Ovary (tissue), 9 donors: ENCODE data around the gene PCDHGA1. TPM values are rescaled to one million over a fixed set of nuclear protein-coding genes. Genes with fewer than 3 reads are reported as not detected.
"Not testable (repeated sequence)": the region's sequence is repeated elsewhere in the genome, so short reads cannot be mapped to it uniquely, and the experiment has no call there.

Experiments
- DNase-seq, 5 donors: peaks; one replicate each; pipeline ENCODE4 v3.0.0-alpha.2; 2019 to 2020
- H3K27ac ChIP-seq, 2 donors: fragments of 200-600 bp; one replicate each; pipeline versions ENCODE4 v1.5.1 to v1.8.0; 2019 to 2022
- H3K27me3 ChIP-seq: fragments of 200-600 bp; one replicate; pipeline ENCODE4 v1.8.0; 2022
- H3K36me3 ChIP-seq: fragments of 200-600 bp; sonication (generic); one replicate; pipeline ENCODE4 v1.5.1; 2019
- H3K4me1 ChIP-seq: one replicate; pipeline ENCODE4 v1.8.1; 2013; ENCODE audit warnings: mild to moderate bottlenecking, moderate library complexity; ENCODE audit not compliant: insufficient read depth
- H3K4me3 ChIP-seq: fragments of 200-600 bp; sonication (generic); one replicate; pipeline ENCODE4 v1.5.1; 2017
- H3K9me3 ChIP-seq, 2 donors: fragments of 200-600 bp in 1 of 2; sonication (generic) in 1 of 2; one replicate each; pipeline versions ENCODE4 v1.5.1 to v1.8.1; 2013 to 2019; ENCODE audit warnings: mild to moderate bottlenecking in 1 of 2, moderate library complexity in 1 of 2
- CTCF ChIP-seq, 3 donors: fragments of 450-650 bp in 2 of 3; fragments of 200-600 bp in 1 of 3; IDR thresholded peaks; one replicate each; pipeline versions ENCODE4 v1.5.1 to v1.8.0; 2016 to 2022; ENCODE audit warnings: antibody characterized with exemption in 3 of 3, mild to moderate bottlenecking in 1 of 3
- EP300 ChIP-seq: sonication (generic); formaldehyde crosslinking; IDR thresholded peaks from one replicate; pipeline ENCODE4 v1.6.1; 2017; ENCODE audit warnings: antibody characterized with exemption
- POLR2A ChIP-seq: fragments of 450-650 bp; IDR thresholded peaks from one replicate; pipeline ENCODE4 v1.6.1; 2017; ENCODE audit warnings: antibody characterized with exemption, mild to moderate bottlenecking, moderate library complexity
- WGBS, 3 donors: extraction: QIAGEN DNeasy Blood & Tissue Kit in 1 of 3; methylation state at CpG; one replicate each; pipeline versions ENCODE4 v1.1.5 to v1.1.7; 2013 to 2017; 5-methylcytosine and 5-hydroxymethylcytosine counted together
- intact Hi-C, 4 donors: fragments of 100-400 bp; cut with DNase I; formaldehyde crosslinking; loops; one replicate each; pipeline versions ENCODE4 v1.11.0 to v1.15.1; 2022 to 2023
- polyA plus RNA-seq, 2 donors: library from polyadenylated mRNA; stranded (reverse); fragments of 200-250 nt in 1 of 2; fragments of 350-450 nt in 1 of 2; fragmentation: Illumina TruSeq in 1 of 2; extraction: RNeasy Lipid Tissue Mini Kit (QIAGEN cat#74804) in 1 of 2; gene quantifications; one replicate each; pipeline ENCODE4 v1.2.3, GENCODE V29; 2013 to 2014
- total RNA-seq, 7 donors: library from RNA; depleted of rRNA in 2 of 7; stranded (reverse); fragments of >200 nt in 2 of 7; fragmentation: NEBNext Ultra II Directional in 3 of 7; extraction: Animal tissue kit (Norgen Biotek cat#: 25700) in 3 of 7; gene quantifications; one replicate each; pipeline versions ENCODE4 v1.1.0 to v1.2.4, GENCODE V29; 2016 to 2023
- donor health status: DM: no; HTN: no; CAD: no; lungs with moderate emphysema.
- donor health status: DM: no; HTN: no; CAD: no.
- donor health status: Bipolar disorder and iron deficiency.
- donor health status: DM: yes; HTN: yes; CAD: no.
- donor health status: DM: no; HTN: no; CAD: no.
- donor health status: DM: yes; HTN: yes; CAD: no.

PCDHGA1 gene
- total and polyA plus RNA-seq, 9 donors, result 0.29 to 2.8 (median 0.94) TPM

- Histone ChIP-seq H3K27me3 (no peaks in the 10 kb centered on the region), H3K9me3 (peaks cover 15 to 61% of the 10 kb centered on the region in 2 donors), H3K36me3 (no peaks in the 10 kb centered on the region), H3K4me3 (no peak overlapping the region), H3K4me1 (no peaks in the 10 kb centered on the region), H3K27ac (no peak overlapping the region)
- TF ChIP-seq CTCF (IDR thresholded peaks at IDR 0.05), result no peak
- TF ChIP-seq POLR2A, result no peak
- TF ChIP-seq EP300, result no peak
- intact Hi-C loops, result loop anchor here in 2 of 4 donors (1.0 to 10.0 kb wide), 2 partner anchors 8 to 165 kb away; no protein-coding TSS in a partner anchor
- WGBS, 3 donors, result 30 to 46% (median 32%) methylated on average over 50 to 77 of the region's 77 CpGs
- DNase-seq, result no peak
Measured at GRCh38 chr5:141389153-141390042, 59.1 kb downstream of the PCDHGA1 start.

- no peak within 1 kb of the TSS for H3K4me3 ChIP-seq
- H3K36me3 ChIP-seq, result no peaks in the 10 kb centered on the region
- H3K27me3 ChIP-seq, result no peaks in the 10 kb centered on the region
- TF ChIP-seq CTCF (IDR thresholded peaks at IDR 0.05), result no peak
- no peak for TF ChIP-seq POLR2A
- no peak for TF ChIP-seq EP300
- H3K27ac ChIP-seq, result no peak within 1 kb of the TSS
- H3K4me1 ChIP-seq, result no peaks in the 10 kb centered on the region
- peaks cover 9 to 50% of the 10 kb centered on the region in 2 donors for H3K9me3 ChIP-seq
- intact Hi-C loops, result loop anchor here in 1 of 4 donors (10.0 kb wide), 1 partner anchor 162 kb away; no protein-coding TSS in a partner anchor
- WGBS, 3 donors, result 24 to 34% (median 26%) methylated on average over 38 of the region's 38 CpGs
- DNase-seq, result no peak
Measured at GRCh38 chr5:141392429-141393198, 62.3 kb downstream of the PCDHGA1 start, which contains the start of gene PCDHGA8. Gene PCDHGA8, plus strand, starts transcription at chr5:141392633. Its CDS starts 181 bp downstream, at chr5:141392814.

GRCh38 chr5:141393267-141393666, 63.0 kb downstream of the PCDHGA1 start:
- no peaks in the 10 kb centered on the region for H3K4me1 ChIP-seq
- TF ChIP-seq CTCF (IDR thresholded peaks at IDR 0.05) (no peak), EP300 (no peak), POLR2A (no peak)
- H3K27me3 ChIP-seq, result no peaks in the 10 kb centered on the region
- H3K36me3 ChIP-seq, result no peaks in the 10 kb centered on the region
- intact Hi-C loops, result loop anchor here in 1 of 4 donors (10.0 kb wide), 1 partner anchor 162 kb away; no protein-coding TSS in a partner anchor
- peaks cover 9 to 48% of the 10 kb centered on the region in 2 donors for H3K9me3 ChIP-seq
- H3K4me3 ChIP-seq, result no peak overlapping the region
- 30 to 44% (median 30%) methylated on average over 21 of the region's 21 CpGs for WGBS, 3 donors
- H3K27ac ChIP-seq, result no peak overlapping the region
- no peak for DNase-seq

GRCh38 chr5:141394401-141395187, 64.3 kb downstream of the PCDHGA1 start:
- peaks cover 14 to 44% of the 10 kb centered on the region in 2 donors for H3K9me3 ChIP-seq
- H3K27ac ChIP-seq, H3K4me1 ChIP-seq, DNase-seq, H3K36me3 ChIP-seq, H3K27me3 ChIP-seq, H3K4me3 ChIP-seq: not testable (repeated sequence)
- WGBS, 3 donors, result 29 to 46% (median 39%) methylated on average over 44 to 49 of the region's 53 CpGs
- intact Hi-C loops, result loop anchor here in 1 of 4 donors (10.0 kb wide), 1 partner anchor 160 kb away; no protein-coding TSS in a partner anchor
